ENCODE results near the gene ZNF865. TPM values are rescaled to one million over a fixed set of nuclear protein-coding genes. Genes with fewer than 3 reads are reported as not detected.
A peak's percentile ranks its signal among the peaks of the same experiment; 100 is the strongest.

ZNF865 gene
- total and polyA plus RNA-seq, 2 of the 4 experiments (the other 2 are of a cell fraction) = under 0.01 to 4.6 TPM

- Histone ChIP-seq H2AFZ (replicated peaks; ENCODE audit: low read length, poor library complexity) (peak overlapping the region; percentile 93), H4K8ac (ENCODE audit: low read depth in 2 of 2, low read length in 2 of 2) (peak overlapping the region; percentile 11 to 50; a peak in 2 of 4 replicates), H4K20me1 (ENCODE audit: insufficient read depth, low read length) (no peaks in the 10 kb centered on the region; the same call in 1 of the 2 replicates), H3K18ac (ENCODE audit: low read depth, low read length) (no peak overlapping the region), H2AK9ac (replicated peaks; ENCODE audit: low read depth, low read length, poor library complexity) (no peak overlapping the region), H3K23ac (ENCODE audit: low read depth, low read length) (no peak overlapping the region), H2BK5ac (ENCODE audit: low read depth, low read length, poor library complexity, severe bottlenecking) (no peak overlapping the region), H3K27me3 (ENCODE audit: control insufficient read depth, insufficient read depth, low read length) (no peaks in the 10 kb centered on the region), H4K91ac (ENCODE audit: insufficient read depth, low read depth, low read length) (no peak overlapping the region), H3K36me3 (ENCODE audit: control insufficient read depth, insufficient read depth, low read length) (peaks cover 13% of the 10 kb centered on the region; the same call in 1 of the 2 replicates), H3K9ac (ENCODE audit: low read depth, low read length) (peak overlapping the region; percentile 71; the same call in 1 of the 2 replicates), H3K9me1 (ENCODE audit: insufficient read depth, low read length) (0 out of 2 replicates have a peak, but pooled peaks cover 7% of the 10 kb centered on the region), H2BK15ac (ENCODE audit: low read depth, low read length) (no peak overlapping the region), H3K56ac (ENCODE audit: extremely low read depth, insufficient read depth, low read length) (no peak overlapping the region), H2BK120ac (ENCODE audit: low read depth, low read length) (no peak overlapping the region), H3K4me1 (ENCODE audit: control insufficient read depth, insufficient read depth, low read length) (peaks cover 3% of the 10 kb centered on the region; the same call in 1 of the 2 replicates), H3K27ac (ENCODE audit: insufficient read depth, low read length) (no peak overlapping the region), H4K5ac (ENCODE audit: low read depth, low read length) (no peak overlapping the region), H2BK20ac (ENCODE audit: low read depth, low read length) (no peak overlapping the region), H3K9me3 (ENCODE audit: control insufficient read depth, insufficient read depth, low read length) (no peaks in the 10 kb centered on the region), H3K4ac (ENCODE audit: low read depth, low read length) (no peak overlapping the region), H3K14ac (replicated peaks; ENCODE audit: low read depth, low read length) (0 out of 2 replicates have a peak overlapping the region, but pooled peaks have one; percentile 58), H3K4me2 (ENCODE audit: low read depth, low read length) (peak overlapping the region; percentile 97), H3K79me1 (ENCODE audit: low read depth in 1 of 2, low read length in 2 of 2) (peaks cover 7 to 30% of the 10 kb centered on the region in 2 experiments), H3K4me3 (ENCODE audit: insufficient read depth, low read depth, low read length) (peak overlapping the region; percentile 83), H2AK5ac (ENCODE audit: low read depth, low read length) (no peak overlapping the region)
- dilution Hi-C loops (cut with HindIII; ENCODE audit: low sequenced_read_pairs, unreplicated experiment) (no loop called here), intact Hi-C loops (cut with micrococcal nuclease) (no loop called here), in situ Hi-C loops (cut with MboI; ENCODE audit: low sequenced_read_pairs) (loop anchor here (25.0 kb wide), 2 partner anchors 338 to 513 kb away; partner anchors contain the start of genes BRSK1, HSPBP1 and PPP1R12C)
- ATAC-seq (ENCODE audit: low read depth) = no peak
- DNase-seq = no peak
- POLR2A ChIA-PET (ENCODE audit: unreplicated experiment) = interaction anchor here (0.9 to 1.0 kb wide), 2 partner anchors 26 to 72 kb away, joined by 3 to 4 read pairs; partner anchors contain the start of gene FIZ1
- 25% methylated on average over 4 of the region's 11 CpGs; no CpG with 5 or more reads in 1 of the 2 experiments for WGBS, 2 experiments (ENCODE audit: extremely low coverage in 2 of 2, insufficient read length in 1 of 2)
- CTCF ChIA-PET = interaction anchor here (2.0 kb wide), 1 partner anchor 19 kb away, joined by 6 read pairs; no protein-coding TSS in a partner anchor
- BruUV-seq (replicated peaks) = no TSS peak
- TF ChIP-seq BHLHE40 (IDR thresholded peaks at IDR 0.05; ENCODE audit: low read depth, low read length) = no peak
- no peak for TF ChIP-seq SMC3 (IDR thresholded peaks at IDR 0.05; ENCODE audit: low read depth, low read length)
- TF ChIP-seq CEBPB (IDR thresholded peaks at IDR 0.05; ENCODE audit: low read depth, low read length) = no peak
- TF ChIP-seq CTCF (conservative IDR thresholded peaks at IDR 0.05; ENCODE audit: low read depth, low read length) = no peak
- no peak for TF ChIP-seq MAZ (IDR thresholded peaks at IDR 0.05; ENCODE audit: borderline replicate concordance, low read depth, low read length)
- TF ChIP-seq POLR2A (IDR thresholded peaks at IDR 0.05; ENCODE audit: low read depth, low read length) = no peak
- TF ChIP-seq RCOR1 (IDR thresholded peaks at IDR 0.05; ENCODE audit: insufficient replicate concordance, low read length) = no peak
- no peak for TF ChIP-seq NFE2L2 (IDR thresholded peaks at IDR 0.05; ENCODE audit: low read depth, low read length)
- TF ChIP-seq MAFK (IDR thresholded peaks at IDR 0.05; ENCODE audit: low read depth, low read length) = no peak
- no peak for TF ChIP-seq RFX5 (IDR thresholded peaks at IDR 0.05; ENCODE audit: low read depth, low read length)
- no peak for TF ChIP-seq USF2 (IDR thresholded peaks at IDR 0.05; ENCODE audit: low read depth, low read length)
- no peak for TF ChIP-seq RAD21 (IDR thresholded peaks at IDR 0.05; ENCODE audit: low read length)
- no peak for TF ChIP-seq FOS (IDR thresholded peaks at IDR 0.05; ENCODE audit: low read depth, low read length)
- TF ChIP-seq ELK1 (IDR thresholded peaks at IDR 0.05; ENCODE audit: borderline replicate concordance, low read depth, low read length) = no peak
- no peak for TF ChIP-seq MXI1 (IDR thresholded peaks at IDR 0.05; ENCODE audit: borderline replicate concordance, low read depth, low read length)
Observed at GRCh38 chr19:55625004-55625326, 19.5 kb downstream of the ZNF865 start.

All from IMR-90 (cell line).